ENCODE data around the gene KRTAP3-3.

Gene KRTAP3-3

GRCh38 chr17:40997361-40997760 is 3.4 kb upstream of the KRTAP3-3 start:
- ATAC-seq (ENCODE audit: low read depth): no peak
- TF ChIP-seq CTCF (IDR thresholded peaks at IDR 0.05; ENCODE audit: poor library complexity, severe bottlenecking): no peak
- Histone ChIP-seq H3K27me3 (ENCODE audit: insufficient read depth, poor library complexity, severe bottlenecking) (no peaks in the 10 kb centered on the region), H3K4me3 (ENCODE audit: severe bottlenecking) (no peak overlapping the region), H3K9me3 (ENCODE audit: severe bottlenecking) (no peaks in the 10 kb centered on the region), H3K4me1 (ENCODE audit: insufficient read depth, poor library complexity, severe bottlenecking) (peaks cover 12% of the 10 kb centered on the region), H3K36me3 (ENCODE audit: low read depth) (no peaks in the 10 kb centered on the region), H3K27ac (ENCODE audit: poor library complexity, severe bottlenecking) (no peak overlapping the region)
- no peak for DNase-seq (ENCODE audit: low spot score)

GRCh38 chr17:40996829-40997228 is 2.9 kb upstream of the KRTAP3-3 start:
- ATAC-seq (ENCODE audit: low read depth): no peak
- H3K9me3 ChIP-seq (ENCODE audit: severe bottlenecking): no peaks in the 10 kb centered on the region

GRCh38 chr17:40995116-40995515 is 1.2 kb upstream of the KRTAP3-3 start:
- no peaks in the 10 kb centered on the region for H3K27me3 ChIP-seq (ENCODE audit: insufficient read depth, poor library complexity, severe bottlenecking)
- H3K27ac ChIP-seq (ENCODE audit: poor library complexity, severe bottlenecking): no peak overlapping the region
- DNase-seq (ENCODE audit: low spot score): no peak
- H3K36me3 ChIP-seq (ENCODE audit: low read depth): no peaks in the 10 kb centered on the region
- no peak overlapping the region for H3K4me3 ChIP-seq (ENCODE audit: severe bottlenecking)
- H3K9me3 ChIP-seq (ENCODE audit: severe bottlenecking): no peaks in the 10 kb centered on the region
- TF ChIP-seq CTCF (IDR thresholded peaks at IDR 0.05; ENCODE audit: poor library complexity, severe bottlenecking): no peak
- no peak for ATAC-seq (ENCODE audit: low read depth)
- H3K4me1 ChIP-seq (ENCODE audit: insufficient read depth, poor library complexity, severe bottlenecking): peaks cover 2% of the 10 kb centered on the region

More at GRCh38 chr17:40996829-40997228, 2.9 kb upstream of the KRTAP3-3 start:
- Histone ChIP-seq H3K4me3 (ENCODE audit: severe bottlenecking) (no peak overlapping the region), H3K4me1 (ENCODE audit: insufficient read depth, poor library complexity, severe bottlenecking) (peaks cover 6% of the 10 kb centered on the region), H3K36me3 (ENCODE audit: low read depth) (no peaks in the 10 kb centered on the region), H3K27ac (ENCODE audit: poor library complexity, severe bottlenecking) (no peak overlapping the region), H3K27me3 (ENCODE audit: insufficient read depth, poor library complexity, severe bottlenecking) (no peaks in the 10 kb centered on the region)
- TF ChIP-seq CTCF (IDR thresholded peaks at IDR 0.05; ENCODE audit: poor library complexity, severe bottlenecking): no peak
- DNase-seq (ENCODE audit: low spot score): no peak

- H3K4me3 ChIP-seq (ENCODE audit: severe bottlenecking): no peak overlapping the region
- no peaks in the 10 kb centered on the region for H3K9me3 ChIP-seq (ENCODE audit: severe bottlenecking)
- no peaks in the 10 kb centered on the region for H3K4me1 ChIP-seq (ENCODE audit: insufficient read depth, poor library complexity, severe bottlenecking)
- ATAC-seq (ENCODE audit: low read depth) (no peak), DNase-seq (ENCODE audit: low spot score) (no peak)
- H3K27me3 ChIP-seq (ENCODE audit: insufficient read depth, poor library complexity, severe bottlenecking): no peaks in the 10 kb centered on the region
- no peak overlapping the region for H3K27ac ChIP-seq (ENCODE audit: poor library complexity, severe bottlenecking)
- TF ChIP-seq CTCF (IDR thresholded peaks at IDR 0.05; ENCODE audit: poor library complexity, severe bottlenecking): no peak
- H3K36me3 ChIP-seq (ENCODE audit: low read depth): no peaks in the 10 kb centered on the region
These were observed 880 bp downstream of the KRTAP3-3 start for GRCh38 chr17:40993084-40993483.

- no peaks in the 10 kb centered on the region for H3K27me3 ChIP-seq (ENCODE audit: insufficient read depth, poor library complexity, severe bottlenecking)
- H3K4me1 ChIP-seq (ENCODE audit: insufficient read depth, poor library complexity, severe bottlenecking): no peaks in the 10 kb centered on the region
- no peak overlapping the region for H3K27ac ChIP-seq (ENCODE audit: poor library complexity, severe bottlenecking)
- no peaks in the 10 kb centered on the region for H3K36me3 ChIP-seq (ENCODE audit: low read depth)
- H3K9me3 ChIP-seq (ENCODE audit: severe bottlenecking): no peaks in the 10 kb centered on the region
- ATAC-seq (ENCODE audit: low read depth) (no peak), DNase-seq (ENCODE audit: low spot score) (no peak)
- TF ChIP-seq CTCF (IDR thresholded peaks at IDR 0.05; ENCODE audit: poor library complexity, severe bottlenecking): no peak
- H3K4me3 ChIP-seq (ENCODE audit: severe bottlenecking): no peak overlapping the region
These were observed 1.3 kb downstream of the KRTAP3-3 start for GRCh38 chr17:40992666-40993065.

Measured in RWPE2 (cell line).